Rectal smooth muscle tissue (tissue), 1 donor: ENCODE data around the gene SLIT1.
"Not testable (repeated sequence)": the region's sequence is repeated elsewhere in the genome, so short reads cannot be mapped to it uniquely, and the experiment has no call there.

Source experiments
- H3K27ac ChIP-seq: one replicate; pipeline ENCODE4 v1.7.0; 2013; ENCODE audit warnings: low read depth, low read length, inconsistent platforms
- H3K27me3 ChIP-seq: one replicate; pipeline ENCODE4 v1.7.0; 2013; ENCODE audit warnings: low read length; ENCODE audit not compliant: control insufficient read depth, insufficient read depth
- H3K36me3 ChIP-seq: one replicate; pipeline ENCODE4 v1.7.0; 2013; ENCODE audit warnings: low read length; ENCODE audit not compliant: control insufficient read depth, insufficient read depth
- H3K4me1 ChIP-seq: one replicate; pipeline ENCODE4 v1.7.0; 2013; ENCODE audit warnings: low read length; ENCODE audit not compliant: control insufficient read depth, insufficient read depth
- H3K4me3 ChIP-seq: one replicate; pipeline ENCODE4 v1.7.0; 2013; ENCODE audit warnings: low read length
- H3K9ac ChIP-seq: one replicate; pipeline ENCODE4 v1.7.0; 2013; ENCODE audit warnings: low read length

The SLIT1 gene

DNA sequence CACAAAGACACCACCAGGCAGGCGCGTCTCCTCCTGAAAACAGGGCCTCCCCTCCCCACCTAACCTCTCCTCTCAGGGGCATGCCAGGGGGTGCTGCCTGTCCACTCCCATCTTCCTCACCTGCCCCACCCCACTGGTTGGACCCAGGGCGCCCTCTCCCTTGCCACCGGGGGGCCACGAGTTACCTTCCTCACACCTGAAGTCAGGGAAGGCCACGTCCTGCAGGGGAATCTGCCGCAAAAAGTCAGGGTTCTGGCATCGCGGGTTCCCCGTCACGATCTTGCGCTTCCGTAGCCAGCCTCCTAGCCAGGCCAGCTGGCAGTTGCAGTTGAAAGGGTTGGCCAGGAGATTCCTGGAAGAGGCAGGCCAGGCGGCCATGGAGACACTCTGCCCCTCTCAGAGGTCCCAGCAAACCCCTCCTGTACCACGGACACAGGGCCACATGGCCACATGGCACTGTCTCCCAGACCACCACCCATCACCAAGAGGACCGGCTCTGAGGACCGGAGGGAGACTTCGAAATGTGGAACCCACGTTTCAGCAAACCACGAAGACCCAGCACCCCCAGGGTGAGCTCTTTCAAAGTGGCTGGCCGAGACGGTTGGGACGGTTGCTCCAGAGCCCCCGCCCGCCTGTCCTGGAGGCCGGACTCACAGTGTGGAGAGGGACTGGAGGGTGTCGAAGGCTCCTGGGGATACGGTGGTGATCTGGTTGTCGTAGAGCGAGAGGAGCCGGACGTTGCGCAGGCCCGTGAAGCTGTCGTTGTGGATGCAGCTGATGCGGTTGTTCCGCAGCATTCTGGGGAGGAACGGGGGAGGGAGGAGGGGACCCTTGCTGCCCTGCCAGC is 142.8 kb downstream of the SLIT1 start:
- Histone ChIP-seq H3K36me3 (no peaks in the 10 kb centered on the region), H3K9ac (no peak overlapping the region), H3K27me3 (no peaks in the 10 kb centered on the region), H3K4me3 (no peak overlapping the region), H3K27ac (no peak overlapping the region), H3K4me1 (no peaks in the 10 kb centered on the region)

- no peak overlapping the region for H3K4me3 ChIP-seq
- H3K4me1 ChIP-seq: no peaks in the 10 kb centered on the region
- no peak overlapping the region for H3K27ac ChIP-seq
Observed at GRCh38 chr10:97042081-97042480, 143.7 kb downstream of the SLIT1 start.

DNA sequence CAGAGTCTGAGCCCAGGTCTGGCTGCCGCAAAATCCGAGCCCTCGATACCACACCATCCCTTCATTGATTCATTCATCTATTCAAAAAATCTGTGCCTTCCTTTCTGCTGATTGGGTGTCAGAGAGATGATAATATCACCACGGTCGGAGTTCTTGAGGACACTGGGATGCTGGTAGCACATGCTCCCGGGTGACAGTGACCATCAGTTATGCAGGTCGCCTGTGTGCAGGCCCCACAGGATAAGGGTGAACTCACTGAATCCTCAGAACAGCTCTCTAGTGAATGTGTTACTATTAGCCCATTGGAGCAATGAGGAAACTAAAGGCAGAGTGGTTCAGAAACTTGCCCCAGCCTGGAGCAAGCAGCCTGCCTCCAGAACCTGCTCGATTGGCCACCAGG is 145.1 kb downstream of the SLIT1 start:
- Histone ChIP-seq H3K27ac (no peak overlapping the region), H3K4me3 (no peak overlapping the region), H3K27me3 (no peaks in the 10 kb centered on the region), H3K4me1 (no peaks in the 10 kb centered on the region), H3K36me3 (no peaks in the 10 kb centered on the region), H3K9ac (no peak overlapping the region)

More at GRCh38 chr10:97042081-97042480, 143.7 kb downstream of the SLIT1 start:
- Histone ChIP-seq H3K36me3 (no peaks in the 10 kb centered on the region), H3K9ac (no peak overlapping the region), H3K27me3 (no peaks in the 10 kb centered on the region)

DNA sequence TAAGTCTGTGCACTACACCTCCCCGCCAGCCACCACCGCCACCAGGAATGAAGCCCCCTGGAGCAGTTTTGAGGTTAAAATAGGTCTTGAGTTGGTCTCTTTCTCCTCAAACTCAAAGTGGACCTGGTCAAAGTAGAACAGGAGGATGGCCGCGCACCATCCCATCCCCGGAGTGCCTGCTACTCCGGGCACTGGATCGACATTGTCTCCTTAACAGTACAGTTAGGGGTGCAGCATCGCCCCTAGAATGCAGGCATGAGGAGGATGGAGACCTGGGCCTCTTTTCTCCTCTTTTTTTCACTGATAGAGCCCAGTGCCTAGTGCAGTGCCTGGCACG is 145.5 kb downstream of the SLIT1 start:
- H3K9ac ChIP-seq: no peak overlapping the region

DNA sequence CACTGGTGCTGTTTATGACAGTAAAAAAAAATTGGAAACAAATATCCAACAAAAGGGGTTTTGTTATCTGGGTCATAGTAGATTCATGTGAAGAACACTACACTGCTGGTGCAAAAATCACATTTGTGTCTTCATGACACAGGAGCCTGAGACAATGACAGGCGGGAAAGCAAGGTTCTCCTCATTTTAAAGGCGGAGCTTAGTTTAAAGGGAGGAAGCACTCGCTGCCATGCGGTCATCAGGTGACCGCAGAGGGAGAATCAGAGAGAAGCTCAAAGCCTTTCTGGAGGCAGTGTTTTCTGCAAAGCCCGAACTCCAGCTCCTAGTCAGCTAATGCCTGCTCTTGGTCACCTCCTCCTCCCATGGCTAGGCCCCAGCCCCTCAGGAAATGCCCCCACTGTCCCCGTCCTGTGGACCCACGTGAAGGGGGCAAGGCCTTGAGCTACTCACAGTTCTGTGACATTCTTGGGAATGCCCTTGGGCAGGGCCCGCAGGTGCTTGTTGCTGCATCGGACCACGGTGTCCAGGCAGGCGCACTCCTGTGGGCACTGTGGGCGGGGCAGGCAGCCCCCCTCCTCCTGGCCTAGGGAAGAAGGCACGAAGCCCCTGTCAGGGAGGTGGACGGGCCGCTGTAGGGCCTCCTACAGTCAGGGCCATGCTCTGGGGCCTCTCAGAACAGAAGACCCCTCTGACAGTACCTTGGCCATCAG is 146.1 kb downstream of the SLIT1 start:
- H3K36me3 ChIP-seq: no peaks in the 10 kb centered on the region
- no peaks in the 10 kb centered on the region for H3K4me1 ChIP-seq
- no peak overlapping the region for H3K27ac ChIP-seq
- no peaks in the 10 kb centered on the region for H3K27me3 ChIP-seq
- no peak overlapping the region for H3K4me3 ChIP-seq
- no peak overlapping the region for H3K9ac ChIP-seq

More for the DNA sequence above, 145.5 kb downstream of the SLIT1 start:
- Histone ChIP-seq H3K27ac (no peak overlapping the region), H3K36me3 (no peaks in the 10 kb centered on the region), H3K4me1 (no peaks in the 10 kb centered on the region), H3K4me3 (no peak overlapping the region), H3K27me3 (no peaks in the 10 kb centered on the region)

DNA sequence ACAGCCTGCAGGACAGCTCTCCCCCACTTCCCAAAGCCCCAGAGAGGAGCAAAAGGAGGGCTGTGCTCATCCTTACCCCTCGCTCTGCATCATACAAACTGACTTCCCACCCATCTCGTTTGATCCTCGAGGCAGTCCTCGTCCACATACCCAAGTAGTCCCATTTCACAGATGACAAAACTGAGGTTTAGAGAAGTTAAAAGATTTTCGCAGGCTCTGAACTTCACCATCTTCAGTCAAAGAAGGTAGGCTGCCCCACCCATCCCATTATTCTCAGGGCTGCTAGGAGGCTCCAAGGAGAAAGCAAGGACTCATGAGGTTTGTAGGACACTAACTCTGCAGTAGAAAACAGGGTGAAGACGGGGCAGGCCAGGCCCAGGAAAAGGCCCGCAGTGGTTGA is 147.1 kb downstream of the SLIT1 start:
- Histone ChIP-seq H3K4me1 (no peaks in the 10 kb centered on the region), H3K4me3 (no peak overlapping the region), H3K27me3 (no peaks in the 10 kb centered on the region), H3K27ac (no peak overlapping the region), H3K36me3 (no peaks in the 10 kb centered on the region), H3K9ac (no peak overlapping the region)

DNA sequence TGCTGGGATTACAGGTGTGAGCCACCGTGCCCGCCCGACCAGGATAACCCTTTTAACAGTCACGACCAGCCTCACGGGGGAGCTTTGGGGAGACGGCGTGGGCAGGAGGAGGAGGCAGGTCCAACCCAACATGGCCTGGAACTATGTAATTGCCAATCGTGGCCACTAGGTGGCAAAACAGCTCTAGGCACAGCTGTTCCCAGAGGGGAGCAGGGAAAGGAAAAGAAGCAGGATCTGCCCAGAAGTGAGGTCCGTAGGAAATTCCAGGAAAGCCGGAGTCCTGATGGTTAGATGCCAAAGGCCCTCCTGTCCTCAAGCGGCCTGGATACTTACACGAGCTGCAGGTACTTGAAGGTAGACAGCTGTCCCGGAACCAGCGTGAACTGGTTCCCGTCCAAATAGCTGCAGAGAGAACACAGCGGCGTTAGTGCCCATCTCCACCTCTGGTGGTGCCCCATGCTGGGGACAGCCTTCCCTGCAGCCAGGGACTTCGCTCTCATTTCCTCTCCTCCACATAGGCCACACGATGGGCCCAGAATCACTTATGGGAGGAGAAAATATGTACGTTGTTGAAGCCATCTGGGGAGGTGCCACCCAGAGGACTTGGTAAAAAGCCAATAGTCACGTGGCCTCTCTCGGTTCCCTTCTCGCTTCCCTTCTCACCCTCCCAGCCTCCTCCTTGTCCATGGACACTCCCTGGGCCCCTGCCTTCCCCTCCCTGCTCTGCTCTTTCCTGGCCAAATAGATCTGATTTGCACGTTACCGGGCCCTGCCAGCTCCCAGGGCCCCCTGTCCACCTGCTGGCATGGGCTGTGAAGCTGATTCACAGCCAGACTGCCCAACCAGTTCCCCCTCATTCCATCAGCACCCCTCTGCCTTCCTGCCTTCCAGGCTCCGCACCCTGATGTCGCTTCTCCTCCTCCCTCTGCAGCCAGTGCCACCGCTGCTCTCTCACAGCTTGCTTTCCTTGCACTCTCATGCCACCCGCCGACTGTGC is 148.1 kb downstream of the SLIT1 start:
- peak overlapping the region; percentile 58 for H3K4me3 ChIP-seq
- peak overlapping the region; percentile 10 for H3K9ac ChIP-seq
- no peak overlapping the region for H3K27ac ChIP-seq

GRCh38 chr10:97034958-97035769 is 150.6 kb downstream of the SLIT1 start:
- Histone ChIP-seq H3K4me3 (no peak overlapping the region), H3K27ac (no peak overlapping the region), H3K4me1 (no peaks in the 10 kb centered on the region), H3K36me3 (no peaks in the 10 kb centered on the region), H3K27me3 (no peaks in the 10 kb centered on the region), H3K9ac (no peak overlapping the region)

More for the DNA sequence above, 148.1 kb downstream of the SLIT1 start:
- Histone ChIP-seq H3K4me1 (no peaks in the 10 kb centered on the region), H3K36me3 (no peaks in the 10 kb centered on the region), H3K27me3 (no peaks in the 10 kb centered on the region)

DNA sequence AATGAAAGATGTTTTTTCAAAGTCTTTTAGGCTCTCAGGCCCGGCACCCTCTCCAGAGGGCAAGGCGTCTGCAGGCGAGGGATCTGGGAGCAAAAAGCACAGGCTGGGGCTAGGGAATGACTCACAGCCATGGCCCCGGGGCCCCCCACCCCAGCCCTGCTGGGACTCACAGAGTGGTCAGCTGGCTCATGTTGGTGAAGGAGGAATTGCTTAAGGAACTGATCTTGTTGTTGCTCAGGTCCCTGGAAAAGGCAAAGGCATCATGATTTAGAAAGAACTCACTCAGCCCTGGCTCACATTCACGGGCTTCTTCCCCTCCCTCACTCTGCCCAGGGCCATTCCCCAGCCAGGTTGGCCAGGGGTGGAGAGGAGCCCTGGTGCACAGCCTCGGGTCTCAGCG is 151.5 kb downstream of the SLIT1 start:
- Histone ChIP-seq H3K4me3 (no peak overlapping the region), H3K36me3 (no peaks in the 10 kb centered on the region), H3K27me3 (no peaks in the 10 kb centered on the region), H3K4me1 (no peaks in the 10 kb centered on the region), H3K9ac (no peak overlapping the region), H3K27ac (no peak overlapping the region)

DNA sequence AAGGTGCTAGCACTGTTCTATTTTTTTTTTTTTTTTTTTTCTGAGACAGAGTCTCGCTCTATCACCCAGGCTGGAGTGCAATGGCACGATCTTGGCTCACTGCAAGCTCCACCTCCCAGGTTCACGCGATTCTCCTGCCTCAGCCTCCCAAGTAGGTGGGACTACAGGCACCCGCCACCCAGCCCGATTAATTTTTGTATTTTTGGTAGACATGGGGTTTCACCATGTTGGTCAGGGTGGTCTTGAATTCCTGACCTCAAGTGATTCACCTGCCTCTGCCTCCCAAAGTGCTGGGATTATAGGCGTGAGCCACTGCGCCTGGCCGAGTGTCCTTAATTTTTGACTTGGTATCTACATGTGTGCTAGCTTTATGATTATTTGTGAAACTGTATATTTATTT is 151.9 kb downstream of the SLIT1 start:
- H3K27ac ChIP-seq, H3K4me3 ChIP-seq, H3K36me3 ChIP-seq, H3K9ac ChIP-seq, H3K4me1 ChIP-seq, H3K27me3 ChIP-seq: not testable (repeated sequence)

GRCh38 chr10:97032624-97033023 is 153.1 kb downstream of the SLIT1 start:
- Histone ChIP-seq H3K27ac (no peak overlapping the region), H3K27me3 (no peaks in the 10 kb centered on the region), H3K9ac (no peak overlapping the region), H3K36me3 (no peaks in the 10 kb centered on the region), H3K4me3 (no peak overlapping the region), H3K4me1 (no peaks in the 10 kb centered on the region)
